ENCODE measurements around the gene PRMT1. TPM values are rescaled to one million over a fixed set of nuclear protein-coding genes. Genes with fewer than 3 reads are reported as not detected.

Gene PRMT1
- total and polyA plus RNA-seq, 9 of the 15 experiments (the other 6 are each of a cell fraction or from before 2014, with no cell fraction given) = 13.3 to 464 (median 326) TPM

DNA sequence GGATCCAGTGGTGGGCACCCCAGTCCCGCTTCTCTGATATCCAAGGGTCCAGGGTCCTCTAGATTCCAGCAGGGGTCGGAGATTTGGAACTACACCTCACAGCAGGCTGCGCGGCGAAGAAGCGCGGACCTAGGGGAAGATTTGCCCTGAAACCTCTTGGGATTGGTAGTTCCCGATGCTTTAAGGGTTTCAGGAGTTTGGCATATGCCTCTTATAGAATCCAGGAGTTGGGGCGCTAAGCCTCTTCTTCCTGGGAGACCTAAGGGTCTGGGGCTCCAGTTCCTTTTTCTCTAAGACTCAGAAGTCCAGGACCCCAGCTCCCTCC, 11.0 kb upstream of the PRMT1 start (continued):
- TF ChIP-seq, protein P1, sequence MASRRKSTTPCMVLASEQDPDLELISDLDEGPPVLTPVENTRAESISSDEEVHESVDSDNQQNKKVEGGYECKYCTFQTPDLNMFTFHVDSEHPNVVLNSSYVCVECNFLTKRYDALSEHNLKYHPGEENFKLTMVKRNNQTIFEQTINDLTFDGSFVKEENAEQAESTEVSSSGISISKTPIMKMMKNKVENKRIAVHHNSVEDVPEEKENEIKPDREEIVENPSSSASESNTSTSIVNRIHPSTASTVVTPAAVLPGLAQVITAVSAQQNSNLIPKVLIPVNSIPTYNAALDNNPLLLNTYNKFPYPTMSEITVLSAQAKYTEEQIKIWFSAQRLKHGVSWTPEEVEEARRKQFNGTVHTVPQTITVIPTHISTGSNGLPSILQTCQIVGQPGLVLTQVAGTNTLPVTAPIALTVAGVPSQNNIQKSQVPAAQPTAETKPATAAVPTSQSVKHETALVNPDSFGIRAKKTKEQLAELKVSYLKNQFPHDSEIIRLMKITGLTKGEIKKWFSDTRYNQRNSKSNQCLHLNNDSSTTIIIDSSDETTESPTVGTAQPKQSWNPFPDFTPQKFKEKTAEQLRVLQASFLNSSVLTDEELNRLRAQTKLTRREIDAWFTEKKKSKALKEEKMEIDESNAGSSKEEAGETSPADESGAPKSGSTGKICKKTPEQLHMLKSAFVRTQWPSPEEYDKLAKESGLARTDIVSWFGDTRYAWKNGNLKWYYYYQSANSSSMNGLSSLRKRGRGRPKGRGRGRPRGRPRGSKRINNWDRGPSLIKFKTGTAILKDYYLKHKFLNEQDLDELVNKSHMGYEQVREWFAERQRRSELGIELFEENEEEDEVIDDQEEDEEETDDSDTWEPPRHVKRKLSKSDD (conservative IDR thresholded peaks at IDR 0.05; ENCODE audit: low read length) = no peak
- TF ChIP-seq, protein P2, sequence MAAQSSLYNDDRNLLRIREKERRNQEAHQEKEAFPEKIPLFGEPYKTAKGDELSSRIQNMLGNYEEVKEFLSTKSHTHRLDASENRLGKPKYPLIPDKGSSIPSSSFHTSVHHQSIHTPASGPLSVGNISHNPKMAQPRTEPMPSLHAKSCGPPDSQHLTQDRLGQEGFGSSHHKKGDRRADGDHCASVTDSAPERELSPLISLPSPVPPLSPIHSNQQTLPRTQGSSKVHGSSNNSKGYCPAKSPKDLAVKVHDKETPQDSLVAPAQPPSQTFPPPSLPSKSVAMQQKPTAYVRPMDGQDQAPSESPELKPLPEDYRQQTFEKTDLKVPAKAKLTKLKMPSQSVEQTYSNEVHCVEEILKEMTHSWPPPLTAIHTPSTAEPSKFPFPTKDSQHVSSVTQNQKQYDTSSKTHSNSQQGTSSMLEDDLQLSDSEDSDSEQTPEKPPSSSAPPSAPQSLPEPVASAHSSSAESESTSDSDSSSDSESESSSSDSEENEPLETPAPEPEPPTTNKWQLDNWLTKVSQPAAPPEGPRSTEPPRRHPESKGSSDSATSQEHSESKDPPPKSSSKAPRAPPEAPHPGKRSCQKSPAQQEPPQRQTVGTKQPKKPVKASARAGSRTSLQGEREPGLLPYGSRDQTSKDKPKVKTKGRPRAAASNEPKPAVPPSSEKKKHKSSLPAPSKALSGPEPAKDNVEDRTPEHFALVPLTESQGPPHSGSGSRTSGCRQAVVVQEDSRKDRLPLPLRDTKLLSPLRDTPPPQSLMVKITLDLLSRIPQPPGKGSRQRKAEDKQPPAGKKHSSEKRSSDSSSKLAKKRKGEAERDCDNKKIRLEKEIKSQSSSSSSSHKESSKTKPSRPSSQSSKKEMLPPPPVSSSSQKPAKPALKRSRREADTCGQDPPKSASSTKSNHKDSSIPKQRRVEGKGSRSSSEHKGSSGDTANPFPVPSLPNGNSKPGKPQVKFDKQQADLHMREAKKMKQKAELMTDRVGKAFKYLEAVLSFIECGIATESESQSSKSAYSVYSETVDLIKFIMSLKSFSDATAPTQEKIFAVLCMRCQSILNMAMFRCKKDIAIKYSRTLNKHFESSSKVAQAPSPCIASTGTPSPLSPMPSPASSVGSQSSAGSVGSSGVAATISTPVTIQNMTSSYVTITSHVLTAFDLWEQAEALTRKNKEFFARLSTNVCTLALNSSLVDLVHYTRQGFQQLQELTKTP (IDR thresholded peaks at IDR 0.05; ENCODE audit: low read depth in 1 of 2, partially characterized antibody in 2 of 2) = peak in 1 of 2 experiments; percentile 95
- TF ChIP-seq NEUROD1 (IDR thresholded peaks at IDR 0.05; ENCODE audit: borderline replicate concordance, low read depth, low read length, partially characterized antibody) (peak; percentile 3), ZFX (CRISPR knock-in tag; IDR thresholded peaks at IDR 0.05) (peak; percentile 18), SLC30A9 (CRISPR knock-in tag; IDR thresholded peaks at IDR 0.05) (no peak), BRF1 (IDR thresholded peaks at IDR 0.05; ENCODE audit: borderline replicate concordance, extremely low read depth, insufficient read length) (no peak), ETS2 (tag; IDR thresholded peaks at IDR 0.05; ENCODE audit: borderline replicate concordance, poor library complexity, severe bottlenecking) (no peak), NFXL1 (CRISPR knock-in tag; IDR thresholded peaks at IDR 0.05) (no peak), TEAD4 (IDR thresholded peaks at IDR 0.05; ENCODE audit: low read length) (peak; percentile 48), TEAD4 (CRISPR knock-in tag; IDR thresholded peaks at IDR 0.05; ENCODE audit: borderline replicate concordance) (no peak), FOSL1 (tag; conservative IDR thresholded peaks at IDR 0.05) (no peak), XRCC3 (IDR thresholded peaks at IDR 0.05) (no peak)
- TF ChIP-seq, protein P3, sequence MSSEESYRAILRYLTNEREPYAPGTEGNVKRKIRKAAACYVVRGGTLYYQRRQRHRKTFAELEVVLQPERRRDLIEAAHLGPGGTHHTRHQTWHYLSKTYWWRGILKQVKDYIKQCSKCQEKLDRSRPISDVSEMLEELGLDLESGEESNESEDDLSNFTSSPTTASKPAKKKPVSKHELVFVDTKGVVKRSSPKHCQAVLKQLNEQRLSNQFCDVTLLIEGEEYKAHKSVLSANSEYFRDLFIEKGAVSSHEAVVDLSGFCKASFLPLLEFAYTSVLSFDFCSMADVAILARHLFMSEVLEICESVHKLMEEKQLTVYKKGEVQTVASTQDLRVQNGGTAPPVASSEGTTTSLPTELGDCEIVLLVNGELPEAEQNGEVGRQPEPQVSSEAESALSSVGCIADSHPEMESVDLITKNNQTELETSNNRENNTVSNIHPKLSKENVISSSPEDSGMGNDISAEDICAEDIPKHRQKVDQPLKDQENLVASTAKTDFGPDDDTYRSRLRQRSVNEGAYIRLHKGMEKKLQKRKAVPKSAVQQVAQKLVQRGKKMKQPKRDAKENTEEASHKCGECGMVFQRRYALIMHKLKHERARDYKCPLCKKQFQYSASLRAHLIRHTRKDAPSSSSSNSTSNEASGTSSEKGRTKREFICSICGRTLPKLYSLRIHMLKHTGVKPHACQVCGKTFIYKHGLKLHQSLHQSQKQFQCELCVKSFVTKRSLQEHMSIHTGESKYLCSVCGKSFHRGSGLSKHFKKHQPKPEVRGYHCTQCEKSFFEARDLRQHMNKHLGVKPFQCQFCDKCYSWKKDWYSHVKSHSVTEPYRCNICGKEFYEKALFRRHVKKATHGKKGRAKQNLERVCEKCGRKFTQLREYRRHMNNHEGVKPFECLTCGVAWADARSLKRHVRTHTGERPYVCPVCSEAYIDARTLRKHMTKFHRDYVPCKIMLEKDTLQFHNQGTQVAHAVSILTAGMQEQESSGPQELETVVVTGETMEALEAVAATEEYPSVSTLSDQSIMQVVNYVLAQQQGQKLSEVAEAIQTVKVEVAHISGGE (CRISPR knock-in tag; IDR thresholded peaks at IDR 0.05) = no peak
- TF ChIP-seq, protein P4, sequence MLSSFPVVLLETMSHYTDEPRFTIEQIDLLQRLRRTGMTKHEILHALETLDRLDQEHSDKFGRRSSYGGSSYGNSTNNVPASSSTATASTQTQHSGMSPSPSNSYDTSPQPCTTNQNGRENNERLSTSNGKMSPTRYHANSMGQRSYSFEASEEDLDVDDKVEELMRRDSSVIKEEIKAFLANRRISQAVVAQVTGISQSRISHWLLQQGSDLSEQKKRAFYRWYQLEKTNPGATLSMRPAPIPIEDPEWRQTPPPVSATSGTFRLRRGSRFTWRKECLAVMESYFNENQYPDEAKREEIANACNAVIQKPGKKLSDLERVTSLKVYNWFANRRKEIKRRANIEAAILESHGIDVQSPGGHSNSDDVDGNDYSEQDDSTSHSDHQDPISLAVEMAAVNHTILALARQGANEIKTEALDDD (IDR thresholded peaks at IDR 0.05) = no peak
